AG09319 (cell line): ENCODE results near the gene RHBDL1.
A peak's percentile ranks its signal among the peaks of the same experiment; 100 is the strongest.

Experiments
- DNase-seq: peaks from one replicate; pipeline ENCODE4 v3.0.0-alpha.2; 2010; ENCODE audit warnings: low read depth; ENCODE audit errors: extremely low read depth
- CTCF ChIP-seq: IDR thresholded peaks from 2 replicates; pipeline ENCODE4 v1.5.1; 2011; ENCODE audit warnings: low read depth, mild to moderate bottlenecking, inconsistent platforms, low read length, moderate library complexity

RHBDL1 gene

DNA sequence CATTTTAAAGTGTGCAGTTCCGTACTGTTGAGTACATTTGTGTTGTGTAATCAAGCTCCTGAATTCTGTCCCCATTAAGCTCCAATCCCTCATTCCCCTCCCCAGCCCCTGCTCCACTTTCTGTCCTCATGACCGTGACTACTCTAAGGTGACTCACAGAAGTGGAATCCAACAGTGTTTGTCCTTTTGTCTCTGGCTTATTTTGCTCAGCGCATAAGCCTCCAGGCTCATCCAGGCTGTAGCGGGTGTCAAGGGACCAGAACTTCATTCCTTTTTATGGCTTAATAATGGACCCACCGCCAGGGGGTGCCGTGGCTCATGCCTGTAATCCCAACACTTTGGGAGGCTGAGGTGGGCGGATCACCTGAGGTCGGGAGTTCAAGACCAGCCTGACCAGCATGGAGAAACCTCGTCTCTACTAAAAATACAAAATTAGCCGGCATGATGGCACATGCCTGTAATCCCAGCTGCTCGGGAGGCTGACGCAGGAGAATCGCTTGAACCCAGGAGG lies 37.3 kb downstream of the RHBDL1 start:
- peak; percentile 45 for DNase-seq

DNA sequence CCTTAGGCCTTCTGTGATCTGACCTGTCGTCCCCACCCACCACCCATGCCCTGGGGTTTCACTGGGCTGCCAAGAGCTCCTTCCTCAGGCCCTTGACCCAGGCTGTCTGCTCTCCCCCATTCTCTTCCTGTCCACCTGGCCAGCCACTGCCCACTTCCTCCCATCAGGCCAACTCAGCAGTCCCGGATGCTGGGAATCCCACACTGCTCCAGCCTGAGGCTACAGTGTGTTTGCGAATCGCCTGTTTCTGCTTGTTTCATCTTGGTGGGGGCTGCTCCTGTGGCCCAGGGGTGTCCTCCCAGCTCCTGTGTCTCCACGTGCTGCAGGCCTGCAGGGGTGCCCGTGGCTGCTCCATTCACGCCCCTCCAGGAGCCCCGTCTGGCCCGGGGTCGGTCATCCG lies 38.6 kb downstream of the RHBDL1 start:
- no peak for DNase-seq
- TF ChIP-seq CTCF: no peak

More for the DNA sequence above, 37.3 kb downstream of the RHBDL1 start:
- peak; percentile 32 for TF ChIP-seq CTCF

DNA sequence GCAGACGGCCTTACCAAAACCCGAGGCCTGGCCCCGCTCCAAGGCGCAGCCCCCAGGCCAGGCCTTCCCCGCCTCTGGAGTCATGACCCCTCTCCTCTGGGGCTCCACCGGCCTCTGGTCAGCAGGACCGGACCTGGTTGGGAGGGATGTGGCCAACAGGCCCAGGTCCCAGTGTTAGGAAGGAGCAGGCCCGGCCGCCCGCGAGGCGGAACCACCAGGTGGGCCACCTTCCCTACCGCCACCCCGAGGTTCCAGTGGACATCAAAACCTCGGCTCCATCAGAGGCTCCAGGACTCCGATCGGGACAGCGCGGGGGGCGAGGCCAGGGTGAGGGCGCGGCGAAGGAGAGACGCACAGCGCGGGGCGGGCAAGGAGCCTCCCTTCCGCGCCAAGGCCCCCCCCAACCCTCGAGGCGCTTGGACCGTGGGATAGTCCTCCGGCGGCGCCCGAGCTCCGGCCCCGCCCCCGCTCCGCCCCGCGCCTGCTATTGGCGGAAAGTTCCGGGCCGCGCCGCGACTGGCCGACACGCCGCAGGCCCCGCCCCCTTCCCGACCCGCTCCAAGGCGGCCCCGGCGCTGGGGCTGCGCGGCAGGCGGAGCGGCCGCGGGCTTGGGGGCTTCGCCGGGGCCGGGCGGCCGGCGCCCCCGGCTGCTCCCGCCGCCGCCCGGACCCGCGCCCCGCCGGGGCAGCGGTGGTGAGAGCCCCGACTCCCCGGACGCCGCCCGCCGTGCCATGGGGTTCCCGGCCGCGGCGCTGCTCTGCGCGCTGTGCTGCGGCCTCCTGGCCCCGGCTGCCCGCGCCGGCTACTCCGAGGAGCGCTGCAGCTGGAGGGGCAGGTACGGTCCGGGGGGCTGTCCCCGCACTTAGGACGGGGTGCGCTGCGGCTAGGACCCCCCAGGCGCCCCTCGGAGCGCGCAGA lies 39.3 kb downstream of the RHBDL1 start, which contains the start of gene METRN:
TSS of gene METRN (plus strand) at position 561 of the 919 bp plus-strand sequence. CDS start at position 733, 172 bp downstream.
- peak; percentile 52 for DNase-seq
- no peak for TF ChIP-seq CTCF

GRCh38 chr16:715477-716199 lies 40.2 kb downstream of the RHBDL1 start:
- TF ChIP-seq CTCF: no peak; the same call in 1 of the 2 replicates
- DNase-seq: no peak

DNA sequence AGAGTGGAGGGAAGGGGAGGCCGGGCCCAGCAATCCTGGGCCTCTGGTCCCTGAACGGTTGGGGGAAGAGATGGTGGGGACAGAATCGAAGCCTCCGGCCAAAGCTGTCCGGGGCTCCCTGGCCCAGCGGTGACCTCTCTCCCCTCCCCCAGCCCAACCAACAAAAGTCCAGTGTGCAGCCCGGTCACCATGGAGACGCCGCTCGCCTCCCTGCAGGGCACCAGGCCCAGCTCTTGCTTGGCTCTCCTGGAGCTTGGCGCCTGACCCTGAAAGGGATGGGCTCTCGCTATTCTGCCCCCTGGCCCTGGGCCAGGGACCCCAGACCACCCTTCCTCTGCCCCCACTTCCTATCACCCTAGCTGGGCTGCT lies 40.7 kb downstream of the RHBDL1 start:
- no peak for DNase-seq

DNA sequence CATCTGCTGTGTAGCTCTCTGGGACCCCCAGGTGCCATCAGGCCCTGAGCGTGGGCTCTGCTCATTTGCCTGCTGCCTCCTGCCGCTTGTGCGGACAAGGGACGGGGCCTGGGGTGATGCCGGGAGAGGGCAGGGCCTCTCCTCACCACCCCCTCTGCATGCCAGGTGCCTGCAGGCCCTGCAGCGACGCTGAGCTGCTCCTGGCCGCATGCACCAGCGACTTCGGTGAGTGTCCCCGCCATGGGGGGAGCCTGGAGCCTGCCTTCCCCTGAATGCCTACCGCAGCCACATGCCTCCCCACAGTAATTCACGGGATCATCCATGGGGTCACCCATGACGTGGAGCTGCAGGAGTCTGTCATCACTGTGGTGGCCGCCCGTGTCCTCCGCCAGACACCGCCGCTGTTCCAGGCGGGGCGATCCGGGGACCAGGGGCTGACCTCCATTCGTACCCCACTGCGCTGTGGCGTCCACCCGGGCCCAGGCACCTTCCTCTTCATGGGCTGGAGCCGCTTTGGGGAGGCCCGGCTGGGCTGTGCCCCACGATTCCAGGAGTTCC lies 41.4 kb downstream of the RHBDL1 start:
- TF ChIP-seq CTCF: no peak
- no peak for DNase-seq

More for the DNA sequence above, 40.7 kb downstream of the RHBDL1 start:
- TF ChIP-seq CTCF: no peak
